KMS-11 (cell line): ENCODE measurements around the gene PLEKHM2.

Experiments
- H2AFZ ChIP-seq: fragments of 200-600 bp; sonication (generic); 2 replicates; pipeline ENCODE4 v1.6.1; 2016; ENCODE audit warnings: antibody characterized with exemption, mixed run types, low read depth
- H3K27ac ChIP-seq: fragments of 200-600 bp; sonication (generic); 2 replicates; pipeline ENCODE4 v1.6.1; 2016; ENCODE audit warnings: mild to moderate bottlenecking, mixed run types
- H3K27me3 ChIP-seq: fragments of 200-600 bp; sonication (generic); 2 replicates; pipeline ENCODE4 v1.6.1; 2017; ENCODE audit warnings: mild to moderate bottlenecking, low read depth, mixed run types, moderate library complexity; ENCODE audit not compliant: insufficient read depth
- H3K36me3 ChIP-seq: fragments of 200-600 bp; sonication (generic); 2 replicates; pipeline ENCODE4 v1.6.1; 2017; ENCODE audit warnings: mild to moderate bottlenecking, mixed run types; ENCODE audit not compliant: insufficient read depth
- H3K4me1 ChIP-seq: fragments of 200-600 bp; sonication (generic); 2 replicates; pipeline ENCODE4 v1.6.1; 2016; ENCODE audit warnings: mild to moderate bottlenecking, low read depth, mixed run types; ENCODE audit not compliant: poor library complexity, severe bottlenecking
- H3K4me2 ChIP-seq: fragments of 200-600 bp; sonication (generic); 2 replicates; pipeline ENCODE4 v1.7.0; 2016; ENCODE audit warnings: mild to moderate bottlenecking, mixed run types
- H3K4me3 ChIP-seq: fragments of 200-600 bp; sonication (generic); IDR thresholded peaks from 2 replicates; pipeline ENCODE4 v1.6.1; 2017; ENCODE audit warnings: low read depth, low read length, mixed read lengths; ENCODE audit not compliant: insufficient read depth
- H3K79me2 ChIP-seq: fragments of 200-600 bp; sonication (generic); 2 replicates; pipeline ENCODE4 v1.6.1; 2016; ENCODE audit warnings: low read depth, mixed run types; ENCODE audit not compliant: insufficient read depth
- H3K9ac ChIP-seq: fragments of 200-600 bp; sonication (generic); 2 replicates; pipeline ENCODE4 v1.6.1; 2016; ENCODE audit warnings: mild to moderate bottlenecking, mixed run types
- H4K20me1 ChIP-seq: fragments of 200-600 bp; sonication (generic); 2 replicates; pipeline ENCODE4 v1.6.1; 2016; ENCODE audit warnings: mild to moderate bottlenecking, mixed run types; ENCODE audit not compliant: insufficient read depth
- TF ChIP-seq, protein P1 (sequence below): fragments of 200-600 bp; sonication (generic); conservative IDR thresholded peaks from 2 replicates; pipeline ENCODE4 v1.6.1; 2017; ENCODE audit warnings: low read depth, mild to moderate bottlenecking, antibody characterized with exemption, low read length, moderate library complexity, mixed read lengths

PLEKHM2 gene

DNA sequence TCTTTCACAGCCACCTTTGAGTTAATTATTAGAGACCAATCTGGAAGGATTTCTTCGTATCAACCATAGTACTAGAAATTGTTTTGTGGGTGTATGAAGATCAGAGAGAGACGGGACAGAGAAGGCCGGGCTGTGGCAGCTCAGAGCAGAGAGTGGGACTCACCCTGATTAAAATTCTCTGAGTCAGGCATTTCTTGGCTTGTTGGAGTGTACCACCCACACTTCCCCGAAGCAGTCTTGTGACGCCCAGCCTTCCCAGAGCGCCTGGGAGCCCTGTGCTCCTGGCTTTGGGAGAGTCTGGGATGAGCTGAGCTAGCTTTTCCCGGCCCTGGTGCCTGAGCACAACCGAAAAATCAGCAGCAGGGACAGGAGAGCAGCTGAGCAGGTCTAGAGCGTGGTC, 19.4 kb downstream of the PLEKHM2 start:
- Histone ChIP-seq H3K4me2 (no peak overlapping the region), H3K4me3 (no peak overlapping the region), H4K20me1 (no peaks in the 10 kb centered on the region), H3K36me3 (no peaks in the 10 kb centered on the region), H3K27me3 (no peaks in the 10 kb centered on the region), H3K79me2 (peaks cover 18% of the 10 kb centered on the region; the same call in 1 of the 2 replicates), H3K27ac (no peak overlapping the region), H3K9ac (no peak overlapping the region), H2AFZ (no peak overlapping the region), H3K4me1 (peaks cover 3% of the 10 kb centered on the region)
- TF ChIP-seq, protein P1, sequence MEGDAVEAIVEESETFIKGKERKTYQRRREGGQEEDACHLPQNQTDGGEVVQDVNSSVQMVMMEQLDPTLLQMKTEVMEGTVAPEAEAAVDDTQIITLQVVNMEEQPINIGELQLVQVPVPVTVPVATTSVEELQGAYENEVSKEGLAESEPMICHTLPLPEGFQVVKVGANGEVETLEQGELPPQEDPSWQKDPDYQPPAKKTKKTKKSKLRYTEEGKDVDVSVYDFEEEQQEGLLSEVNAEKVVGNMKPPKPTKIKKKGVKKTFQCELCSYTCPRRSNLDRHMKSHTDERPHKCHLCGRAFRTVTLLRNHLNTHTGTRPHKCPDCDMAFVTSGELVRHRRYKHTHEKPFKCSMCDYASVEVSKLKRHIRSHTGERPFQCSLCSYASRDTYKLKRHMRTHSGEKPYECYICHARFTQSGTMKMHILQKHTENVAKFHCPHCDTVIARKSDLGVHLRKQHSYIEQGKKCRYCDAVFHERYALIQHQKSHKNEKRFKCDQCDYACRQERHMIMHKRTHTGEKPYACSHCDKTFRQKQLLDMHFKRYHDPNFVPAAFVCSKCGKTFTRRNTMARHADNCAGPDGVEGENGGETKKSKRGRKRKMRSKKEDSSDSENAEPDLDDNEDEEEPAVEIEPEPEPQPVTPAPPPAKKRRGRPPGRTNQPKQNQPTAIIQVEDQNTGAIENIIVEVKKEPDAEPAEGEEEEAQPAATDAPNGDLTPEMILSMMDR, result no peak

GRCh38 chr1:15704526-15705183, 20.5 kb downstream of the PLEKHM2 start:
- Histone ChIP-seq H3K4me1 (peaks cover 3% of the 10 kb centered on the region), H3K27ac (no peak overlapping the region), H3K9ac (no peak overlapping the region), H3K4me2 (no peak overlapping the region), H3K36me3 (no peaks in the 10 kb centered on the region), H3K4me3 (no peak overlapping the region), H4K20me1 (no peaks in the 10 kb centered on the region), H3K79me2 (peaks cover 20% of the 10 kb centered on the region; the same call in 1 of the 2 replicates), H3K27me3 (no peaks in the 10 kb centered on the region), H2AFZ (no peak overlapping the region)
- TF ChIP-seq, protein P1, result no peak

DNA sequence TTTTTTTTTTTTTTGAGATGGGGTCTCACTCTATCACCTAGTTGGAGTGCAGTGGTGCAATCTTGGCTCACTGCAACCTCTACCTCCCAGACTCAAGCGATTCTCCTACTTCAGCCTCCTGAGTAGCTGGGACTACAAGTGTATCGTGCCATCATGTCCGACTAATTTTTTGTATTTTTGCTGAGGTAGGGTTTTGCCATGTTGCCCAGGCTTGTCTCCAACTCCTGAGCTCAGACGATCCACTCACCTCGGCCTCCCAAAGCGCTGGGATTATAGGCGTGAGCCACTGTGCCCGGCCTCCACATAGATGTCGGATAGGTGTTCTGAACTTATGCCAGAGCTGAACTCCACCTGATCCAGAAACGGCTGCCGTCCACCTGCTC, 21.1 kb downstream of the PLEKHM2 start:
- H3K36me3 ChIP-seq, result no peaks in the 10 kb centered on the region
- no peaks in the 10 kb centered on the region for H3K27me3 ChIP-seq
- no peaks in the 10 kb centered on the region for H4K20me1 ChIP-seq
- H3K9ac ChIP-seq, result no peak overlapping the region
- H2AFZ ChIP-seq, result no peak overlapping the region
- no peak overlapping the region for H3K27ac ChIP-seq
- H3K4me3 ChIP-seq, result no peak overlapping the region
- peaks cover 3% of the 10 kb centered on the region for H3K4me1 ChIP-seq
- TF ChIP-seq, protein P1, result no peak
- peaks cover 20% of the 10 kb centered on the region; the same call in 1 of the 2 replicates for H3K79me2 ChIP-seq
- no peak overlapping the region for H3K4me2 ChIP-seq

DNA sequence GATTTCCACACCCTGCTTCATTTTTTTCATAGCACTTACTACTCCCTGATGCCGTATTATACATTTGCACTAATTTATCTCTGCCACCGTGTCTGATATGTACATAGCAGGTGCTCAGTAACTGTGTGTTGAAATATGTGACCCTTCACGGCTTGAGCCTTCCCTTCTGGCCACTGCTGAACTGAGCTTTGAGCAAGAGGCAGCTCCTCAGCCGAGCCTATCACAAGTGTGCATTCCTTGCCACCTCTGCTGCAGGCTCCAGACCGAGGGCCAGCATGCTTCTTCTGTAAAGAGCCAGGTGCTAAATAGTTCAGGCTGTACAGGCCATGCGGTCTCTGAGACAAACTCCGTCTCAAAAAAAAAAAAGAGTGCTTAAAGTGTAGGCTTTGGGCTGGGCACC, 22.6 kb downstream of the PLEKHM2 start:
- no peak overlapping the region for H3K4me3 ChIP-seq
- peaks cover 15% of the 10 kb centered on the region; the same call in 1 of the 2 replicates for H3K79me2 ChIP-seq
- TF ChIP-seq, protein P1, result no peak
- H3K4me2 ChIP-seq, result no peak overlapping the region
- no peaks in the 10 kb centered on the region for H3K27me3 ChIP-seq
- H3K27ac ChIP-seq, result no peak overlapping the region
- H4K20me1 ChIP-seq, result no peaks in the 10 kb centered on the region
- H3K4me1 ChIP-seq, result peaks cover 3% of the 10 kb centered on the region
- no peak overlapping the region for H3K9ac ChIP-seq
- H3K36me3 ChIP-seq, result no peaks in the 10 kb centered on the region
- H2AFZ ChIP-seq, result no peak overlapping the region
